RWPE1 (cell line): ENCODE results near the gene GRID1.

ENCODE experiments used
- CTCF ChIA-PET: fragments of 350-600 bp; sonication (Branson Sonifier 250); formaldehyde crosslinking; extraction: SDS; loops from one replicate; lab custom pipeline; 2021; lab: Yijun Ruan, JAX
- POLR2A ChIA-PET: fragments of 400-600 bp; formaldehyde crosslinking; extraction: SDS; loops from one replicate; lab custom pipeline; 2020; ENCODE audit warnings: antibody characterized with exemption; ENCODE audit not compliant: low non-redundant PET; lab: Yijun Ruan, JAX
- DNase-seq: peaks from one replicate; pipeline ENCODE4 v3.0.0; 2012; ENCODE audit warnings: low spot score
- H3K27ac ChIP-seq: fragments of 450-650 bp; 2 replicates; pipeline ENCODE4 v1.5.1; 2017
- TF ChIP-seq, protein P1 (sequence below): fragments of 450-650 bp; conservative IDR thresholded peaks from 2 replicates; pipeline ENCODE4 v1.5.1; 2017; ENCODE audit warnings: low read depth, mild to moderate bottlenecking

The GRID1 gene

GRCh38 chr10:85863301-85864172, 503.1 kb downstream of the GRID1 start:
- ChIA-PET POLR2A (no interaction called here), CTCF (interaction anchor here (0.6 to 1.1 kb wide), 2 partner anchors 11 to 104 kb away, joined by 3 to 6 read pairs; no protein-coding TSS in a partner anchor)
- no peak for DNase-seq
- no peak overlapping the region for H3K27ac ChIP-seq
- TF ChIP-seq, protein P1, sequence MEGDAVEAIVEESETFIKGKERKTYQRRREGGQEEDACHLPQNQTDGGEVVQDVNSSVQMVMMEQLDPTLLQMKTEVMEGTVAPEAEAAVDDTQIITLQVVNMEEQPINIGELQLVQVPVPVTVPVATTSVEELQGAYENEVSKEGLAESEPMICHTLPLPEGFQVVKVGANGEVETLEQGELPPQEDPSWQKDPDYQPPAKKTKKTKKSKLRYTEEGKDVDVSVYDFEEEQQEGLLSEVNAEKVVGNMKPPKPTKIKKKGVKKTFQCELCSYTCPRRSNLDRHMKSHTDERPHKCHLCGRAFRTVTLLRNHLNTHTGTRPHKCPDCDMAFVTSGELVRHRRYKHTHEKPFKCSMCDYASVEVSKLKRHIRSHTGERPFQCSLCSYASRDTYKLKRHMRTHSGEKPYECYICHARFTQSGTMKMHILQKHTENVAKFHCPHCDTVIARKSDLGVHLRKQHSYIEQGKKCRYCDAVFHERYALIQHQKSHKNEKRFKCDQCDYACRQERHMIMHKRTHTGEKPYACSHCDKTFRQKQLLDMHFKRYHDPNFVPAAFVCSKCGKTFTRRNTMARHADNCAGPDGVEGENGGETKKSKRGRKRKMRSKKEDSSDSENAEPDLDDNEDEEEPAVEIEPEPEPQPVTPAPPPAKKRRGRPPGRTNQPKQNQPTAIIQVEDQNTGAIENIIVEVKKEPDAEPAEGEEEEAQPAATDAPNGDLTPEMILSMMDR = no peak

GRCh38 chr10:85862771-85863170, 503.8 kb downstream of the GRID1 start:
- TF ChIP-seq, protein P1 = no peak
- H3K27ac ChIP-seq = no peak overlapping the region
- POLR2A ChIA-PET = no interaction called here
- CTCF ChIA-PET = interaction anchor here (0.6 kb wide), 1 partner anchor 104 kb away, joined by 3 read pairs; no protein-coding TSS in a partner anchor
- no peak for DNase-seq

- TF ChIP-seq, protein P1 = no peak
- ChIA-PET POLR2A (no interaction called here), CTCF (interaction anchor here (0.6 kb wide), 2 partner anchors 61 to 605 kb away, joined by 3 to 4 read pairs; no protein-coding TSS in a partner anchor)
- no peak for DNase-seq
- no peak overlapping the region for H3K27ac ChIP-seq
Measured at GRCh38 chr10:85861513-85862197, 504.9 kb downstream of the GRID1 start.

GRCh38 chr10:85859859-85860258, 506.7 kb downstream of the GRID1 start:
- no peak overlapping the region for H3K27ac ChIP-seq
- ChIA-PET CTCF (no interaction called here), POLR2A (no interaction called here)
- TF ChIP-seq, protein P1 = no peak
- no peak for DNase-seq

GRCh38 chr10:85858776-85859515, 507.6 kb downstream of the GRID1 start:
- ChIA-PET CTCF (interaction anchor here (0.6 kb wide), 1 partner anchor 507 kb away, joined by 3 read pairs; no protein-coding TSS in a partner anchor), POLR2A (no interaction called here)
- TF ChIP-seq, protein P1 = no peak
- DNase-seq = no peak
- no peak overlapping the region for H3K27ac ChIP-seq

DNA sequence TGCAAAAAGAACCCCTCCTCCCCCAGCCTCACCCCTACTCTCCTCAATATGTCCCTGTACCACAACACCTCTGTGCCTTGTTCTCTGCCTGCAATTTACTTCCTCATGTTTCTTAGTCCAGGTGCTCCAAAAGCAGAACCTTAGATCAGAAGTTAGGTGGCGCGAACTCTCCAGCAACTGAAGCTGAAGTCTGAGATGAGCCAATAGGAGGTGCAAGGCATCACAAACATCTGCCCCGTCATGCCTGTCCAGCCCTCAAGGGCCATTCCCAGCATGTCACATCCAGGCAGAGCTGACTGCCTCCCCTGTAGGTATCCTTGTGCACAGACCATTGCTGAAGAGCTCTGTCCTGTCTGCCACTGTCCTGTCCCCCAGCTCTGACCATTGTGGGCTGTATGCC, 508.8 kb downstream of the GRID1 start:
- H3K27ac ChIP-seq = no peak overlapping the region
- no peak for DNase-seq
- POLR2A ChIA-PET = no interaction called here
- TF ChIP-seq, protein P1 = no peak
- CTCF ChIA-PET = no interaction called here
